GM12873 (cell line): ENCODE results near the gene ERVMER34-1.

ENCODE experiments used
- CTCF ChIP-seq: IDR thresholded peaks from 2 replicates; pipeline ENCODE4 v1.5.1; 2012; ENCODE audit warnings: low read depth, mild to moderate bottlenecking, moderate library complexity, low read length, control low read depth; ENCODE audit not compliant: insufficient read depth; ENCODE audit errors: missing control alignments

The ERVMER34-1 gene

GRCh38 chr4:52712251-52713130 is 38.7 kb downstream of the ERVMER34-1 start:
- TF ChIP-seq CTCF: no peak

GRCh38 chr4:52711834-52712250 is 39.4 kb downstream of the ERVMER34-1 start:
- no peak for TF ChIP-seq CTCF

DNA sequence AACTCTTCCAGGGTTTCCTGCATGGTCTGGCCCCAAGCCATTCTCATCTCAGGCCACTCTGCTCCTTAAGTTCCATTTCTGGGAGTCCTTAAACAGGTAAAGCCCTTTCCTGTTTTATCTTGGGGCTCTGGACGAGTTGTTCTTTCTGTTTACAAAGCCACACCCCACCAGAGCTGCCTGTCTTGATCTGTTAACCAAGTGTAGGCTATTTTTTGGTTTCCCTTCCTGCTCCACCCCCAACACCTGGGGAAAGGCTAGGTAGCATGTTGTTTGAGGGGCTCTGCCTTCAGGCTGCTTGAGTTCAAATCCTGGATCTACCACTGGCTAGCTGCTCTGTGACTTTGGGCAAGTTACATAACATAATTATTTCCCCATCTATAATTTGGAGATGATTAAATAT is 40.0 kb downstream of the ERVMER34-1 start:
- no peak for TF ChIP-seq CTCF

GRCh38 chr4:52709155-52709554 is 42.1 kb downstream of the ERVMER34-1 start:
- TF ChIP-seq CTCF: no peak

DNA sequence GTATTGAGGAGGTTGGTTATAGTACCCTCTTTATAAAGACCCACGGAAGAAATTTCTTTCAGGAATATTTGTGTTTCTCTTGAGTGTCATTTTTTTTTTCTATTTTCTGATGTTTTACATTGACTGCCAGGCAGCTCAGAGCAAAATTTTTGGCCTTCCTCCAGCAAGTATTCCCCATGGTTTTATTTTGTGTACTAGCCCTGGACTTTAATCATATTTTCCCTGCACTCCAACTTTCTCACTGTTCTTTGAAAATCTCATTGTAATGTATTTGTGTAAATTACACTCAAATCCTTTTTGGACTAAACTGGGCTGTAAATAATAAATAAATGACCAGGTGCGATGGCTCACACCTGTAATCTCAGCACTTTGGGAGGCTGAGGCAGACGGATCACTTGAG is 46.6 kb downstream of the ERVMER34-1 start:
- TF ChIP-seq CTCF: no peak

DNA sequence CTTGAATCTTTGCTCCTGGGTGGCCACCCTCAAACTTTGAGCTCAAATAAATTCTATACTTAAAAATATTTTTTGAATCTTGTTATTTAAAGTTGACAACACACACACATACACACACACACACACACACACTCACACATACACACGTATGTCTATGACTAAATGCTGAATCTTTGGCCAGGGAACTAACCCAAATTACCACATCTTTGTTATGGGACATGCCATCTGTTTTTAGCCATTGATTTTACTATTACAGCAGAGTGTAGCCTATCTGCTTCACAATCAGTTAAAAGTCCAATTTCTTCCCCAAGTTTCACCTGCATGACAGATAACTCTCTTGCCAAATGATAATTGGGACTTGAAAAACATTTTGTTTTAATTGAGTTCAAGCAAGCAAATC is 47.1 kb downstream of the ERVMER34-1 start:
- TF ChIP-seq CTCF: no peak

GRCh38 chr4:52701207-52701606 is 50.0 kb downstream of the ERVMER34-1 start:
- no peak for TF ChIP-seq CTCF
